H9 (cell line): ENCODE measurements around the gene C1S. TPM values are rescaled to one million over a fixed set of nuclear protein-coding genes. Genes with fewer than 3 reads are reported as not detected.

Experiments used
- DNase-seq: peaks from one replicate; pipeline ENCODE4 v3.0.0-alpha.2; 2017
- H2AFZ ChIP-seq: one replicate; pipeline ENCODE4 v1.6.1; 2013; ENCODE audit warnings: mild to moderate bottlenecking, low read length, control low read depth, moderate library complexity
- H2AK5ac ChIP-seq: 2 replicates; pipeline ENCODE4 v1.6.1; 2013; ENCODE audit warnings: low read length, control low read depth, mixed read lengths; ENCODE audit not compliant: insufficient read length
- H2BK120ac ChIP-seq: one replicate; pipeline ENCODE4 v1.6.1; 2013; ENCODE audit warnings: low read depth, mild to moderate bottlenecking, low read length, control low read depth, inconsistent platforms; ENCODE audit not compliant: poor library complexity, severe bottlenecking
- H2BK12ac ChIP-seq: 2 replicates; pipeline ENCODE4 v1.6.1; 2013; ENCODE audit warnings: low read length, control low read depth, mixed read lengths, low read depth; ENCODE audit not compliant: insufficient read length
- H2BK15ac ChIP-seq: 2 replicates; pipeline ENCODE4 v1.6.1; 2013; ENCODE audit warnings: low read depth, low read length, control low read depth
- H2BK20ac ChIP-seq: one replicate; pipeline ENCODE4 v1.6.1; 2013; ENCODE audit warnings: low read depth, mild to moderate bottlenecking, low read length, control low read depth, inconsistent platforms; ENCODE audit not compliant: poor library complexity, severe bottlenecking
- H2BK5ac ChIP-seq: 2 replicates; pipeline ENCODE4 v1.6.1; 2013; ENCODE audit warnings: low read length, control low read depth, mixed read lengths; ENCODE audit not compliant: insufficient read length
- H3K14ac ChIP-seq: 2 replicates; pipeline ENCODE4 v1.6.1; 2013; ENCODE audit warnings: low read length, control low read depth; ENCODE audit not compliant: insufficient read depth
- H3K18ac ChIP-seq: 2 replicates; pipeline ENCODE4 v1.6.1; 2013; ENCODE audit warnings: low read depth, mild to moderate bottlenecking, mixed read lengths, low read length, control low read depth; ENCODE audit not compliant: insufficient read length
- H3K23ac ChIP-seq: 2 replicates; pipeline ENCODE4 v1.6.1; 2013; ENCODE audit warnings: low read length, control low read depth, mixed read lengths, low read depth; ENCODE audit not compliant: insufficient read length
- H3K23me2 ChIP-seq: 2 replicates; pipeline ENCODE4 v1.6.1; 2013; ENCODE audit warnings: low read depth, mild to moderate bottlenecking, mixed read lengths, low read length, control low read depth; ENCODE audit not compliant: insufficient read length, poor library complexity, severe bottlenecking
- H3K27ac ChIP-seq: 2 replicates; pipeline ENCODE4 v1.5.1; 2013; ENCODE audit warnings: low read length, control low read depth, mixed read lengths, low read depth; ENCODE audit not compliant: insufficient read length
- H3K27me3 ChIP-seq: 2 replicates; pipeline ENCODE4 v1.6.1; 2013; ENCODE audit warnings: low read length, control low read depth, inconsistent platforms; ENCODE audit not compliant: insufficient read depth
- H3K4ac ChIP-seq: 2 replicates; pipeline ENCODE4 v1.6.1; 2013; ENCODE audit warnings: low read depth, mild to moderate bottlenecking, control low read depth, inconsistent platforms, low read length, moderate library complexity
- H3K4me1 ChIP-seq: 2 replicates; pipeline ENCODE4 v1.6.1; 2013; ENCODE audit warnings: low read length, control low read depth, inconsistent platforms; ENCODE audit not compliant: insufficient read depth
- H3K4me2 ChIP-seq: 2 replicates; pipeline ENCODE4 v1.6.1; 2013; ENCODE audit warnings: low read length, control low read depth, mixed read lengths; ENCODE audit not compliant: insufficient read length, insufficient read depth
- H3K56ac ChIP-seq: 2 replicates; pipeline ENCODE4 v1.6.1; 2013; ENCODE audit warnings: low read depth, mild to moderate bottlenecking, mixed read lengths, low read length, control low read depth; ENCODE audit not compliant: insufficient read length
- H3K79me1 ChIP-seq: 2 replicates; pipeline ENCODE4 v1.6.1; 2013; ENCODE audit warnings: low read depth, mild to moderate bottlenecking, moderate library complexity, low read length, control low read depth, inconsistent platforms; ENCODE audit not compliant: insufficient read depth, poor library complexity, severe bottlenecking
- H3K79me2 ChIP-seq: 2 replicates; pipeline ENCODE4 v1.6.1; 2013; ENCODE audit warnings: low read length, control low read depth, inconsistent platforms; ENCODE audit not compliant: insufficient read depth
- H3K9ac ChIP-seq: 2 replicates; pipeline ENCODE4 v1.6.1; 2013; ENCODE audit warnings: low read length, control low read depth, mixed read lengths; ENCODE audit not compliant: insufficient read length; ENCODE audit errors: extremely low read depth
- H3K9me3 ChIP-seq: one replicate; pipeline ENCODE4 v1.6.1; 2013; ENCODE audit warnings: low read depth, low read length, inconsistent platforms; ENCODE audit not compliant: control insufficient read depth
- H3T11ph ChIP-seq: one replicate; pipeline ENCODE4 v1.6.1; 2013; ENCODE audit warnings: mild to moderate bottlenecking, low read length, control low read depth, inconsistent platforms
- H4K20me1 ChIP-seq: one replicate; pipeline ENCODE4 v1.6.1; 2013; ENCODE audit not compliant: control insufficient read depth, insufficient read length, insufficient read depth
- H4K5ac ChIP-seq: 2 replicates; pipeline ENCODE4 v1.6.1; 2013; ENCODE audit warnings: low read depth, mild to moderate bottlenecking, mixed read lengths, low read length, control low read depth; ENCODE audit not compliant: insufficient read length
- H4K8ac ChIP-seq: replicated peaks from 2 replicates; pipeline ENCODE4 v1.6.1; 2013; ENCODE audit warnings: low read length, control low read depth, mixed read lengths, low read depth; ENCODE audit not compliant: insufficient read length
- H4K91ac ChIP-seq: 2 replicates; pipeline ENCODE4 v1.6.1; 2013; ENCODE audit warnings: low read depth, mild to moderate bottlenecking, moderate library complexity, mixed read lengths, low read length, control low read depth; ENCODE audit not compliant: insufficient read length
- H3K27ac Mint-ChIP-seq, 3 experiments: 2 replicates in 2 of 3; 3 replicates in 1 of 3; pipeline ENCODE4 v1.8.0; 2020 to 2021; ENCODE audit warnings: mixed read lengths in 3 of 3, mild to moderate bottlenecking in 1 of 3, moderate library complexity in 1 of 3
- H3K27me3 Mint-ChIP-seq: 2 replicates; pipeline ENCODE4 v1.8.0; 2021; ENCODE audit warnings: low read depth, mild to moderate bottlenecking, moderate library complexity, mixed read lengths
- H3K36me3 Mint-ChIP-seq, 3 experiments: 2 replicates in 2 of 3; 3 replicates in 1 of 3; pipeline ENCODE4 v1.8.0; 2020 to 2021; ENCODE audit warnings: low read depth in 3 of 3, mixed read lengths in 3 of 3; ENCODE audit not compliant: insufficient read depth in 1 of 3
- H3K4me1 Mint-ChIP-seq, 2 experiments: 2 replicates each; pipeline ENCODE4 v1.8.0; 2020; ENCODE audit warnings: mixed read lengths in 2 of 2
- H3K4me3 Mint-ChIP-seq, 2 experiments: 2 replicates in 1 of 2; 3 replicates in 1 of 2; pipeline ENCODE4 v1.8.0; 2020 to 2021; ENCODE audit warnings: mild to moderate bottlenecking in 2 of 2, mixed read lengths in 2 of 2, moderate library complexity in 1 of 2
- H3K9me3 Mint-ChIP-seq, 2 experiments: 2 replicates in 1 of 2; 3 replicates in 1 of 2; pipeline ENCODE4 v1.8.0; 2020; ENCODE audit warnings: mild to moderate bottlenecking in 2 of 2, mixed read lengths in 2 of 2, moderate library complexity in 1 of 2
- CTCF ChIP-seq: fragments of 200-600 bp; sonication (generic); conservative IDR thresholded peaks from 3 replicates; pipeline ENCODE4 v1.8.0; 2021; ENCODE audit warnings: antibody characterized with exemption, mild to moderate bottlenecking
- WGBS: extraction: QIAGEN DNeasy Blood & Tissue Kit; methylation state at CpG from one replicate; pipeline ENCODE4 v1.1.7; 2013; ENCODE audit warnings: missing lambda C conversion rate, low lambda C conversion rate, mixed read lengths; ENCODE audit not compliant: insufficient read length; ENCODE audit errors: extremely low coverage; 5-methylcytosine and 5-hydroxymethylcytosine counted together
- total RNA-seq: library from RNA; stranded (reverse); gene quantifications from 2 replicates; pipeline ENCODE4 v1.2.1, GENCODE V29; 2021

The C1S gene
- total RNA-seq, 1 experiment from 2014 or later = 4.2 TPM

- Histone ChIP-seq H4K91ac (no peak overlapping the region), H2BK5ac (no peak overlapping the region), H4K8ac (no peak overlapping the region), H3K79me1 (no peaks in the 10 kb centered on the region), H3K27me3 (no peaks in the 10 kb centered on the region), H4K20me1 (no peaks in the 10 kb centered on the region), H2AFZ (no peak overlapping the region), H3K18ac (no peak overlapping the region), H3K4me1 (peaks cover 2% of the 10 kb centered on the region; the same call in 1 of the 2 replicates), H4K5ac (no peak overlapping the region), H3K27ac (no peak overlapping the region), H3K9me3 (no peaks in the 10 kb centered on the region), H3K23me2 (no peaks in the 10 kb centered on the region), H3K9ac (no peak overlapping the region), H2BK15ac (no peak overlapping the region), H2AK5ac (no peak overlapping the region), H3K79me2 (no peaks in the 10 kb centered on the region), H3K14ac (no peak overlapping the region), H3K4ac (no peak overlapping the region), H2BK120ac (no peak overlapping the region), H2BK20ac (no peak overlapping the region), H3K4me2 (no peak overlapping the region), H3T11ph (no peak overlapping the region), H2BK12ac (no peak overlapping the region), H3K23ac (no peak overlapping the region), H3K56ac (no peak overlapping the region)
- Mint-ChIP-seq H3K4me3 (no peak overlapping the region), H3K9me3 (no peaks in the 10 kb centered on the region), H3K4me1 (peaks cover 8 to 11% of the 10 kb centered on the region in 2 experiments), H3K36me3 (peaks cover 7 to 30% (median 17%) of the 10 kb centered on the region in 3 experiments; a peak in 6 of 7 replicates), H3K27me3 (no peaks in the 10 kb centered on the region), H3K27ac (no peak overlapping the region)
- no peak for TF ChIP-seq CTCF
- DNase-seq = no peak
- no CpG with 5 or more reads among the region's 4 CpGs for WGBS
Measured at GRCh38 chr12:7100239-7100638, 39.7 kb downstream of the C1S start.
